Stimulated activated CD4-positive, alpha-beta T cell treated with anti-CD3 and anti-CD28 coated beads, Interleukin-15, amount 100 ng/mL, for 48 hours (primary cell): ENCODE data around the gene ABCF3.

Source experiments
- DNase-seq, 2 donors: peaks; one replicate each; pipeline ENCODE4 v3.0.0-alpha.2; 2020; ENCODE audit warnings: low read depth in 2 of 2

Gene ABCF3

DNA sequence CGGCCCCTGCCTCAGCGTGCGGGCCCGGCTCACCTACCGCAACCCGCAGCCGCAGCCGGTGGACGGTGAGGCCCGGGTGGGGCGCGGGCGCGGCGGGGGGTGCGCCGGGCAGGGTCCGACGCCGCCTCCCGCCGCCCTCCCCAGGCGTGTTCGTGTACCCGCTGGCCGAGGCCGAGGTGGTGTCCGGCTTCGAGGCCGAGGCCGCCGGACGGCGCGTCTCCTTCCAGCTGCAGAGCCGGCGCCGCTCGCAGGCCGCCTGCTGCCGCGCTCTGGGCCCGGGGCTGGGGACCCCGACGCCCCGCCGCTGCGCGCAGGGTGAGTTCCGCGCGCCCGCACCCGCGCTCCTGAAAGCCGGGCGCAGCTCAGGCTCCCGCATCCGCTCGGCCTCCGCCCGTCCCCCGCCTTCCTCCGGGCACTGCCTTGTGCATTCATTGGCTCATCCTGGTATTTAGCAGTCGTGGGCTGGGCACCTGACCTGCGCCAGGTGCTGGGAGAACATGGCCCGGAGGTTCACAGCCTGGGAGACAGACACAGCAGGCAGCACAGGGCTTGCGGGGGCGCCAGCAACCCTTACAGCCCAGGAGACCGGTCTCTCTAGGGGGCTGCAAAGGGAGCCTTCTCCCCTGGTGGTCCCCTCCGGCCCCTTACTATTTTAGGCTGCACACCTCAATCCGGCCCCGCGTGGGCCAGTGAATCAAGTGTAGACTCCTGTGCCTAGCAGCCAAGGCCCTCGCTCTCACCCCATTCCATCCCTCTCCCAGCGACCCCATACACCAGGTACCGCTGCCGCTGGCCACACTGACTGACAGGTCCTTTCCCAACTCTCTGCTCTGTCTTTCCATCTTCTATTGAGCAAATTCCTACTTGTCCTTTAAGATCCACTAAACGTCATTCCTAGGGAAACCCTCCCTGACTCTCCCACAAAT is 44.9 kb downstream of the ABCF3 start:
- no peak for DNase-seq

GRCh38 chr3:184231671-184232070 is 45.7 kb downstream of the ABCF3 start:
- DNase-seq = no peak

GRCh38 chr3:184233127-184233843 is 47.3 kb downstream of the ABCF3 start:
- no peak for DNase-seq

DNA sequence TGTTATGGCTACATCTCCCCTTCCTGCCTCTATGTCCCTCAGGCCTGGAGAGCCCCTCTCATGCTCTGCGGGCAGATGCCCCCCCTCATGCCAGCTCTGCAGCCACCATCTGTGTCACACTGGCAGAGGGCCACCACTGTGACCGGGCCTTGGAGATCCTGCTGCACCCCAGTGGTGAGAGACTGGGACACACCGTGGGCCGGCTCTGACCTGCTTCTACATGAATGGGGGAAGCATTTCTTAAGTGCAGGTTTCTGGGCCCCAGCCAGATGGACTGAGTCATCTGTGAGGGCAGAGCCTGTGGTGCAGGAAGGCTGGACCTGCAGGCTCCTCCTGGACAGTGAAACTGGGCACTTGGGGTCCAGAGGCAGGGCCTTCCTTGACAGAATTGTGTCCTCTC is 48.2 kb downstream of the ABCF3 start:
- no peak for DNase-seq

GRCh38 chr3:184234671-184235380 is 48.8 kb downstream of the ABCF3 start:
- no peak for DNase-seq

DNA sequence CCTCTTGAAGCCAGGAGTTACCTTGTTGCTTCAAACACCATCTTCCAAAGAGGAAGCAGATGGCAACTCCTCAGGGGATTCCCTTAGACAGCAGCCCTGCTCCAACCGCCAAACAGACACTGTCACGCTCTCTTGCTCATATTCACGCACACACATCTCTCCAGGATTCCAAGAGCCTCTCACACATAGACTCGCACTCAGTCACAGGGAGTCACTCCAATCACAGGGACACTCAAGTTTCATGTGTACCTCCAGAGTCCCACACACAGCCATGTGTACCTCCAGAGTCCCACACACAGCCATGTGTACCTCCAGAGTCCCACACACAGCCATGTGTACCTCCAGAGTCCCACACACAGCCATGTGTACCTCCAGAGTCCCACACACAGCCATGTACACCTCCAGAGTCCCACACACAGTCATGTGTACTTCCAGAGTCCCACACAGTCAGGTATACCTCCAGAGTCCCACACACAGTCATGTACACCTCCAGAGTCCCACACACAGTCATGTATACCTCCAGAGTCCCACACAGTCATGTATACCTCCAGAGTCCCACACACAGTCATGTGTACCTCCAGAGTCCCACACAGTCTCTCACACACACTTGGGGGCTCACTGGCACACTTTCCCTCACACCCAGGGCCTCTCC is 49.5 kb downstream of the ABCF3 start:
- DNase-seq = no peak

- no peak for DNase-seq
Measured at GRCh38 chr3:184236033-184236410, 50.0 kb downstream of the ABCF3 start.

GRCh38 chr3:184236636-184237035 is 50.6 kb downstream of the ABCF3 start:
- no peak for DNase-seq

DNA sequence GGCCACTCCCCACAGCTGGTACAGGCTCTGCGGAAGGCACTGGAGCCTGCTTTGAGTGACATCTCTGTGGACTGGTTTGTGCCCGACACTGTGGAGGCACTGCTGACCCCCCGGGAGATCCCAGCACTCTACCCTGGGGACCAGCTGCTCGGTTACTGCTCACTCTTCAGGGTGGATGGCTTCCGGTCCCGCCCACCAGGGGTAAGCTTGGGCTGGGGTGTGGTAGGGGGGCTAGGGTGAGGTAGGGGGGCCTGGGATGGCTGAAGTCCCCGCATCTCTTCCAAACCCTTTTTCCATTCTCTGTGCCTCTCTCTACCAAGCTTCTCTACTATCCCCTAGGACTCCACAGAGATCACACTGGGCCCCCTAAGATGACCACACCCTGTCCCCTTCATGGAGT is 51.2 kb downstream of the ABCF3 start:
- DNase-seq = no peak

DNA sequence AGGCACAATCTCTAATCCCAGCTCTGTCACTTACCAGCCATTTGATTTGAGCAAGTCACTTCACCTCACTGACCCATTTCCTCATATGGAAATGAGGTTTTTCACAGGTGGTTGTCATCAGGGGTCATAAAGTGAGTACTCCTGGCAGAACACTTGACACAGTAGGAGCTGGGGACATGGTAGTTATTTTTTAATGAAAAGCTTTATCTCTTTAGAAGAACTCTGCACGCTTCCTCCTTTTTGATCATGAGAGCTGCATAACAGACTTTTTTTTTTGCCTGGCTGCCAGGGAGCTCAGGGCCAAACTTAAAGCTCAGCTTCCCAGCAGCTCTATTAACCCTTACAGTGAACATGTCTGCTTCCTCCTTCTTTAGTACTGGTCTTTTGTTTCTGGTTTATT is 51.8 kb downstream of the ABCF3 start:
- DNase-seq = no peak

GRCh38 chr3:184238246-184238818 is 52.3 kb downstream of the ABCF3 start:
- DNase-seq = no peak

DNA sequence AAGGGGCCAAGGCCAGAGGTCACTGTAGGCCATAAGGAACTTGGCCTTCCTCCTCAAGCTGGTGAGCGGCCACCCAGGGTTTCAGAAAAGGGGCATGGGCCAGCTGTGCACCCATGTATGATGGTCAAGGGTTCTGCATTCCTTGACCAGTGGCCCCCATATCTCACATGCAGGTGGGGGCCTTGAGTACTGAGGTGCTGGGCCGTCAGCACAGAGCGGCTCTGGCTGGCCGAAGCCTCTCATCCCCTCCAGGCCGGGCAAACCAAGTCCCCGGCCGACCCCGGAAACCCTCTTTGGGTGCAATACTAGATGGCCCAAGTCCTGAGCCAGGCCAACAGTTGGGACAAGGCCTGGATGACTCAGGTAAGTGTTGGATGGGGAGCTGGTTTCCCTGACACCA is 53.2 kb downstream of the ABCF3 start:
- no peak for DNase-seq

DNA sequence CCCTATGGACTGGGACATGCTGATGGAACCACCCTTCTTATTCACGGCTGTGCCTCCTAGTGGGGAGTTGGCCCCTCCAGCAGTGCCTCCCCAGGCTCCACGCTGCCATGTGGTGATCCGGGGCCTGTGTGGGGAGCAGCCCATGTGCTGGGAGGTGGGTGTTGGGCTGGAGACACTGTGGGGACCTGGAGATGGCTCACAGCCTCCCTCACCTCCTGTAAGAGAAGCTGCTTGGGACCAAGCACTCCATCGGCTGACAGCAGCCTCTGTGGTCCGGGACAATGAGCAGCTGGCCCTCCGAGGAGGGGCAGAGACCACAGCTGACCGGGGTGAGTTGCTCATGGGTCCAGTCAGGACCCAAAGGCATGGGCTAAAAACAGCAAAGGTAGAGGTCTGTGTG is 53.7 kb downstream of the ABCF3 start:
- no peak for DNase-seq

DNA sequence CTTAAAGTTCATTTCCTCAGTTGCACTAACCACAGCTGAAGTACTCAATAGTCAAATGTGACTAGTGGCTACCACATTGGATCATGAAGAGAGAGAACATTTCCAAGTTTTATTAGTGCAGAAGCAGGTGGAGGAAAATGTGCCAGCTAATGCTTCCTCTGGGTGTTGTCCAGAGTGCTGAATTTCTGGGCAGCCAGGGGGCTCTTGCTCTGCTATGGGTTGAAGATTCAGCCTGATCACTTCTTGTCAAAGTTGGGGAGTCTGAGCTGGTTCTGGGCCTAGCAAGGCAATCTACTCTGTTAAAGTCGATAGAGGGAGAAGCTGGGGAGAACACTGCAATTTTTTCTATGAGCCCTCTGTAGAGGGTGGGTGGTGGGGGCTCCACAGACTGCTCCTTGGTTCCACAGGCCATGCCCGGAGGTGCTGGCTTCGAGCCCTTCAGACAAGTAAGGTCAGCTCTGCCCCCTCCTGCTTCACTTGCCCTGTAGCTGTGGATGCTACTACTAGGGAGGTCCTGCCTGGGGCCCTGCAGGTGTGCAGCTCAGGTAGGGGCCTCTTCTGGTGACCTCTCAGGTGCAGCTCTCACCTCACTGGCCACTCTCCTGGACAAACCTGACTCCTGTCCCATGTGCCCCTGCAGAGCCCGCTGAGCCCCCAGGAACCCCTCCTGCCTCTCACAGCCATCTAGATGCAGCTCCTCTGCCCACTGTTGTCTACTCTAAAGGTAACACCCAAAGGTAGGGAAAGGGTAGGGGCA is 54.6 kb downstream of the ABCF3 start:
- DNase-seq = no peak

GRCh38 chr3:184241141-184241446 is 55.1 kb downstream of the ABCF3 start:
- DNase-seq = no peak

DNA sequence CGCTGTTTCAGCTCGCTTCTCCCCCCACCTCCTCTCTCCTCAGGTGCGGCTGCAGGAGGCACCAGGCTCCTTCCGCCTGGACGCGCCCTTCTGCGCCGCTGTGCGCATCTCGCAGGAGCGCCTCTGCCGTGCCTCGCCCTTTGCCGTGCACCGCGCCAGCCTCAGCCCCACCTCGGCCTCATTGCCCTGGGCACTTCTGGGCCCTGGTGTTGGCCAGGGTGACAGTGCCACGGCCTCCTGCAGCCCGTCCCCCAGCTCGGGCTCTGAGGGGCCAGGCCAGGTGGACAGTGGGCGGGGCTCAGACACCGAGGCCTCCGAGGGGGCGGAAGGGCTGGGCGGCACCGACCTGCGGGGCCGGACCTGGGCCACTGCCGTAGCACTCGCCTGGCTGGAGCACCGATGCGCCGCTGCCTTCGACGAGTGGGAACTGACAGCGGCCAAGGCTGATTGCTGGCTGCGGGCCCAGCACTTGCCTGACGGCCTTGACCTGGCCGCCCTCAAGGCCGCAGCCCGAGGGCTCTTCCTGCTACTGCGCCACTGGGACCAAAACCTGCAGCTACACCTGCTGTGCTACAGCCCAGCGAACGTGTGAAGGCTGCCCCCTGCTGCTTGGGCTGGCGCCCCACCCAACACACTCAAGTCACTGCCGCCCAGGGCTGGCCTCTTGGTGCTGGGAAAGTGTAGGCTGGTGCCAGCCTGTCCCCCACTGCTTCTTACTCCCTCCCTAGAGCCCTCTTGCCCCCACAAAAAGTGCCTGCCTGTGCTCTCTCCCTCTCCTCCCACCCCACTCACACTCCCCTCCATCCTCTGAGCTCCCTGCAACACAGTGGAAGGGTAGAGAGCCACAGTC is 55.7 kb downstream of the ABCF3 start:
- DNase-seq = no peak

DNA sequence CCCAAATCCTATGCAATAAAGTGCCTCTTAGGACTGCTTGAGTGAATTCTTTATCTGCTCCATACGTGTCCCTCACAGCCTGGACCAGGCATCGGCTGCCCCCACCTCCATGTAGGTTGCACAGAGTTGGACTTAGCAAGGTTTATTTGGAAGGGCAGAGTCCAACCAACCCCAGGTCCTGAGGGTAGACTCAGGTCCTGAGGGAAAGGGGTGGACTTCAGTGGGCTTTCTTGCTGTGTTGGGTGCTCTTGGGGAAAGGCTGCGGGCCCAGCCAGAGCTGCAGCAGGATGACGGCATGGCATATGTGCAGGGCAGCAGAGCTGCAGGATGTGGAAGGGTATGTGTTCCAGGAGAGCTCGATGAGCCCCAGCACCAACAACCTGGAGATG is 56.3 kb downstream of the ABCF3 start:
- DNase-seq = no peak
